GM21576 (cell line): ENCODE data around the gene TIMP2.

Experiments used
- ATAC-seq: cut with Tn5 transposase; IDR thresholded peaks from one replicate; pipeline ENCODE4 v1.9.1; 2021; ENCODE audit warnings: mild to moderate bottlenecking, moderate library complexity; ENCODE audit not compliant: unreplicated experiment

Gene TIMP2

GRCh38 chr17:78819806-78820792 lies 105.1 kb downstream of the TIMP2 start:
- no peak for ATAC-seq

DNA sequence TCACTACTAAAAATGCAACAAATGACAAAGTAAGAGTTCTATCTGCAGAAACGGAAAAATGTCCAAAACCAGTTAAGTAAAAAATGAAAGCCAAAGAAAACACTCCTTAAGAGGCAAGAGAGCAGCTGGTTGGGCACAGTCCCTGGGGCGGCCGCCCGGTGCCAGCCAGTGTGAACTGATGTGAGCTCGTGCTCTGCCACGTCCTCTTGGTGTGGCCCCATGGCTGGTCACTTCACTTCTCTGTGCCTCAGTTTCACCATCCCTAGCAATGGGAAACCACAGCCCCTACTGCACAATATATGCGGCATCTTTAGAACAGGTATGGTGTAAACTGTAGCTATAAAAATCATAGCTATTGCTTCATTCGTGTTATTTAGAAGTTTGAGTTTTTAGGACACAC lies 105.8 kb downstream of the TIMP2 start:
- no peak for ATAC-seq

- no peak for ATAC-seq
These were observed 106.3 kb downstream of the TIMP2 start for GRCh38 chr17:78818932-78819331.

DNA sequence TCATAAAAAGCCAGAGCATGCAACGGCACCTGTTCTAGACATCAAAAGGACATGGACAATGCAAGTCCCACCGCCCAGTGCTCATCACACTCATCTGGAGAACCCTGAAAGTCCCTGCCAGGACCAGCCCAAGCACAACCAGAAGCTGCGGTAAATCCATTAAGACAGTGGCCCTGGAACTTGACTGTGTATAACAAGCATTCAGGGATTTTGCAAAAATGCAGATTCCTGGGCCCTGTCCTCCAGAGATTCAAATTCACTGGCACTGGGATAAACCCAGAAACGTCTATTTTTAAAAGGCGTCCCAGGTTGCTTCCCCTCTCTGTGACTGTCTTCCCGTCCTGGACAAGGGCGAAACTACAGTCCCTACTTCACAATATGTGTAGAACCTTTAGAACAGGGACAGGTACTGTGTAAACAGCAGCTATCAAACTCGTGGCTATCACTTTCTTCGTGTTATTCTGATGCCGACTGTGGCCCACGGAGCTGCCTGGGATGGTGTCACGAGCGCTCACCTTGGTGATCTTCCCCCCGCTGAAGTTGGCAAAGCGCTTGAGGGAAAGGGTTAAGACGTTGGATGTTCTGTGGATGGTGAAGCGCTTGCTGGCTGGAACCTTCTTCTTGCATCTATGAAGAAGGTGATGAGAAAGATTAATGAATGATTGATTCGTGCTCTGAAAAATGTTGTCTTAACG lies 106.9 kb downstream of the TIMP2 start:
- no peak for ATAC-seq

DNA sequence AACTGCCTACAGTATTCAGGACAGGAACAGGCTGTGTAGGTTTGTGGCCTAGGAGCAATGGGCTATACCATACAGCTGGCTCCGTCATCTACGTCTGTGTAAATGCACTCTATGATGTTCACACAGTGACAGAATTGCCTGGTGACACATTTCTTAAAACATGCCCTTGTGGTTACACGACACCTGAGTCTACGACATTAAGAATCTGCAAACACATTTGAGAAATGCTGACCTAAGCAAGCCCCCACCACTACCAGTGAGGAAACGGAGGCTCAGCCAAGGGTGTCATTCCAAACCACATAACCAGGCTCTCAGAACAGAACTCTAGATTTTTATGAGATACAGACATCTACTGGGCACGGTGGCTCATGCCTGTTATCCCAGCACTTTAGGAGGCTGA lies 108.1 kb downstream of the TIMP2 start:
- no peak for ATAC-seq

DNA sequence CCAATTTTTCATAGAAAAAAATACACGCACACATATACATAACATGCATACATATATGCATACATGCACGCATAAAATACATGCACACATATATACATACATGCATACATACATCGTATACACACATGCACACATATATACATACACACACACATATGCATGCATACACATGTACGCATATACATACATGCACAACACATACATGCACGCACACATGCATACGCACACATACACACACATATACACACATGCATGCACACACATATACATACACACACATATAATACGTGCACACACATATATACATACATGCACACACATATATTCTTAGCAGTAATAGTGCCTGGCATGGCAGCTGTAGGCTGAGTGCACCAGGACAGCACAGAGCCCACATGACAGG lies 109.5 kb downstream of the TIMP2 start:
- ATAC-seq: no peak

GRCh38 chr17:78812855-78813254 lies 112.3 kb downstream of the TIMP2 start:
- no peak for ATAC-seq

DNA sequence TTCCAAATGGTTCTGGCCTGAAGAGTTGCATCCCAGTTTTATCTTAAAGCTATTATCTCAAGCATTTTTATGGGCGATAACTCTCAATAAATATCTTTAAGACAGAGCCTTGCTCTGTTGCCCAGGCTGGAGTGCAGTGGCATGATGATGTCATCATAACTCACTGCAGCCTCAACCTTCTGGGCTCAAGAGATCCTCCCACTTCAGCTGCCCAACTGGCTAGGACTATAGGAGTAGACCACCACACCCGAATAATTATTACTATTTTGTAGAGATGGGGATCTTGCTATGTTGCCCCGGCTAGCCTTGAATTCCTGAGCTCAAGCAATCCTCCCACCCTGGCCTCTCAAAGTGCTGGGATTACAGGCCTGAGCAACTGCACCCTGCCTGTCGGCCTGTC lies 117.0 kb downstream of the TIMP2 start:
- no peak for ATAC-seq

DNA sequence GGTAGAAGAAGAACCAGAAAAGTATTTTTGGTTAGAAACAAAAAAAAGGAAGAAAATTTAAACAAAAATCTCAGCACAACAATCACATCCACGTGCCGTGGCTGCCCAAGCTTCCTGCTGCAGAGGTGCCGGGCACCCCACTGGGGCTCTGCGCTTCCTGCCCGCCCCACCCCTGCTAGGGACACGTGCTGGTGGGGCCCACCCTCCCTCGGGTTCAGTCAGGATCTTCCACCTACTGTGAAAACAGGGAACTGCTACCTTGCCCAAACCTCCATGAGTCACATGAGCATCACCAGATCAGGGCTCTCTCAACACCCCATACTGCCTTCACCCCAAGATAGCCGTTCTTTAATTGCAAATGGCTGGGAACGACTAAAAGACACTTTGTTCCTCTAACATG lies 118.7 kb downstream of the TIMP2 start:
- ATAC-seq: no peak

DNA sequence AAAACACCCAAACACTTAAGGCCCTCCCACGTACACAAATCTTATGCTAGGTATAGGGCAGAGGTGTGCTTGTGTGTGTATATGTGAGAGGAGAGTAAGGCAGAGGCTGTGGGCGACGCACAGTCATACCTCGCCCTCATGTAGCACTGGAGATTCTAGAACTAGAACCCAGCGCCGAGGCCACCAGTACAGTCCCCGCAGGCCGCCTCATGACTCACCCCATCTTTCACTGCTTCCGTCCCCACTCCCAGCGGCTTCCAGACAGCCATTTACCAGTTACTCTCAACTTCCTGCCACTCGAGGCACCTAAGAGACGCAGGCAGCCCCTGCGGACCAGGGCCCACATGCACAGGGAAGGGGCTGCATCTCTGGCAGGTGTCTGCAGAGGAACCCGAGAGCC lies 119.9 kb downstream of the TIMP2 start:
- ATAC-seq: no peak

DNA sequence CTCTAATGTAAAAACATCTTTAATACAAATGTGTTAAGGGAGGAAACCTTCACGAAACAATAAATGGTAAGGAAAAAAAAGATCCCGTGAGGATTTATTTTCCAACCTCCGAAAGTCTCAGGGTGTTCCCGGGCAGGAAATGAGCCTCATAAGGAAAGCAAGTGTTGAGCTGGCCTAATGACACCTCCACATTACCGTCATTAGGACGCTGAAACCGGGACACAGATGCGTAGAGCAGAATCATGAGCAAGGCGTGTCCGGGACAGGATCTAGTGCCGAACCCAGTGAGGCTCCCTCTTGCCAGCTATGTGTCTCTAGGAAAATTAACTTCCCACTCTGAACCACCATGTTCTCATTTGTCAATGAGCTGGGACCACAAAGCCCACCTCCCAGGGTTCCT lies 120.4 kb downstream of the TIMP2 start:
- no peak for ATAC-seq

DNA sequence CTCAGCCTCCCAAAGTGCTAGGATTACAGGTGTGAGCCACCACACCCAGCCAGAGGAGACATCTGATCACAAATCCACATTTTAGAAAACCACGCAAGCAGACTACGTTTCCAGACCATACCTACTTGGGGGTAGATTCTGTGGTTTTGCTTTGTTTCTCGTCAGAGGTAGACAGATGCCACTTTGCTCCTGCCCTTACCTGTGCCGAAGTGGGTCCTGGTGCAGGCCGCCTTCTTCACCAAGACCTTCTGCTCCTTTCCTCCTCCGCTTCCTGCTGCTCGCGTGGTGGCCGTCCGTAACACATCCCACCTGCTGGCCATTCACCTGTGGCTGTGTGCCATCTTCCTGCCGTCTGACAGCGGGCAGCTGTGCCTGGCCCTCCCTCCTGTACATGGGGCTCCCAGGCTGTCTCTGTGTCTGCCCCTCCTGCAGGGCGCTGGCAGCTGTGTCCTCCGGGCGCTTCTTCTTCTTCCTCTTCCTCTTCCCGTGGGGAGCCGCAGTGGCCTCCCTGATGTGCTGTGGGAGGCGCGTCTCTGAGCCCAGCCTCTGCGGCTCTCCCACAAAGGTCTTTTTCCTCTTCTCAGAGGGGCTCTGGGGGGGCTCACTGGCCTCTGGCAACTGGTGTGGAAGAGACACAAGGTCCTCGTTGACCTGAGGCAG lies 121.9 kb downstream of the TIMP2 start:
- no peak for ATAC-seq
